ENCODE measurements around the gene PLLP.

PLLP gene

GRCh38 chr16:57253466-57253865 is 31.0 kb downstream of the PLLP start:
- Histone ChIP-seq H3K23ac (ENCODE audit: low read length) (no peak overlapping the region), H3K4ac (ENCODE audit: low read depth, low read length) (no peak overlapping the region), H3K27ac (ENCODE audit: low read depth, low read length) (no peak overlapping the region), H2BK15ac (replicated peaks; ENCODE audit: low read depth) (no peak overlapping the region), H3K27me3 (ENCODE audit: insufficient read depth, low read length, poor library complexity) (no peaks in the 10 kb centered on the region), H3K4me1 (ENCODE audit: control insufficient read depth, low read depth, low read length) (no peaks in the 10 kb centered on the region), H2BK120ac (ENCODE audit: low read depth, low read length) (no peak overlapping the region), H2AK5ac (ENCODE audit: low read length) (no peak overlapping the region), H3K36me3 (ENCODE audit: control insufficient read depth, insufficient read depth, low read length) (no peaks in the 10 kb centered on the region), H3K18ac (ENCODE audit: low read length) (no peak overlapping the region), H3K4me3 (ENCODE audit: low read length) (no peak overlapping the region), H3K4me2 (ENCODE audit: low read length) (no peak overlapping the region), H2BK5ac (ENCODE audit: low read length) (no peak overlapping the region), H4K8ac (ENCODE audit: low read depth, low read length) (no peak overlapping the region), H3K79me2 (ENCODE audit: control insufficient read depth, insufficient read depth, low read length) (no peaks in the 10 kb centered on the region), H3K9ac (ENCODE audit: low read length) (no peak overlapping the region), H4K5ac (ENCODE audit: low read length) (no peak overlapping the region), H3K56ac (ENCODE audit: low read length) (no peak overlapping the region), H3K79me1 (ENCODE audit: low read length) (no peaks in the 10 kb centered on the region)
- DNase-seq: no peak
- no CpG with 5 or more reads among the region's 1 CpG for WGBS (ENCODE audit: extremely low coverage, insufficient coverage, low lambda C conversion rate)

DNA sequence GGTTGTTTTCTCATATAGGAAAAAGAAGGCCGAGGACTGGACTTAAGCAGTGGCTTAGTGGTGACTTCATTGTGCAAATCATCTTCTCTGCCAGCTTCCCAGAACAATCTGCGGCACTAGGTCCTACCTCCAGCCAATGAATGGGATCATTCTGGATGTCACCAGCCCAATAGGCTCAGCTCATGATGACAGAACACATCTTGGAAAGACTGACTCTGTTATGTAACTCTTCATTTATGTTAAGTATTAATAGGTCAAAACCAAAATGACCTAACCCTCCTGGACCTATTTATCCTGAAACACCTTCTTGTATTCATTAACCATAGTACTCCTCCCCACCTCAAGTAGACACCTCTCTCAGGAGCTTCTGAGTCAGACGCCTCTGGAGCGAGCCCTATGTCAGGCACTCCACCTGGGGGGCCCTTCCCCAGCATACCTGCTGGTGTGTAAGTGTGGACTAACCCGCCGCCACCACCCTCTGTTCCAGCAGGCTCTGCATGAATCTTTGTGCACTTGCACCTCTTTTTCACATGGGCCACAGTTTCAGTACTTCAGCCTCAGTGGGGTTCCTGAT is 32.2 kb downstream of the PLLP start:
- H3K23ac ChIP-seq (ENCODE audit: low read length): no peak overlapping the region
- no peaks in the 10 kb centered on the region for H3K79me1 ChIP-seq (ENCODE audit: low read length)
- no peak overlapping the region for H3K9ac ChIP-seq (ENCODE audit: low read length)
- H3K4me2 ChIP-seq (ENCODE audit: low read length): no peak overlapping the region
- H2BK5ac ChIP-seq (ENCODE audit: low read length): no peak overlapping the region
- H3K27ac ChIP-seq (ENCODE audit: low read depth, low read length): no peak overlapping the region
- H2AK5ac ChIP-seq (ENCODE audit: low read length): no peak overlapping the region
- no peak for DNase-seq
- no peaks in the 10 kb centered on the region for H3K79me2 ChIP-seq (ENCODE audit: control insufficient read depth, insufficient read depth, low read length)
- no peak overlapping the region for H3K56ac ChIP-seq (ENCODE audit: low read length)
- H2BK120ac ChIP-seq (ENCODE audit: low read depth, low read length): no peak overlapping the region
- no peak overlapping the region for H3K4me3 ChIP-seq (ENCODE audit: low read length)
- H4K5ac ChIP-seq (ENCODE audit: low read length): no peak overlapping the region
- H3K4ac ChIP-seq (ENCODE audit: low read depth, low read length): no peak overlapping the region
- no peak overlapping the region for H2BK15ac ChIP-seq (replicated peaks; ENCODE audit: low read depth)
- no peak overlapping the region for H3K18ac ChIP-seq (ENCODE audit: low read length)
- H3K4me1 ChIP-seq (ENCODE audit: control insufficient read depth, low read depth, low read length): no peaks in the 10 kb centered on the region
- H4K8ac ChIP-seq (ENCODE audit: low read depth, low read length): no peak overlapping the region
- H3K36me3 ChIP-seq (ENCODE audit: control insufficient read depth, insufficient read depth, low read length): no peaks in the 10 kb centered on the region
- no peaks in the 10 kb centered on the region for H3K27me3 ChIP-seq (ENCODE audit: insufficient read depth, low read length, poor library complexity)
- WGBS (ENCODE audit: extremely low coverage, insufficient coverage, low lambda C conversion rate): no CpG with 5 or more reads among the region's 6 CpGs

DNA sequence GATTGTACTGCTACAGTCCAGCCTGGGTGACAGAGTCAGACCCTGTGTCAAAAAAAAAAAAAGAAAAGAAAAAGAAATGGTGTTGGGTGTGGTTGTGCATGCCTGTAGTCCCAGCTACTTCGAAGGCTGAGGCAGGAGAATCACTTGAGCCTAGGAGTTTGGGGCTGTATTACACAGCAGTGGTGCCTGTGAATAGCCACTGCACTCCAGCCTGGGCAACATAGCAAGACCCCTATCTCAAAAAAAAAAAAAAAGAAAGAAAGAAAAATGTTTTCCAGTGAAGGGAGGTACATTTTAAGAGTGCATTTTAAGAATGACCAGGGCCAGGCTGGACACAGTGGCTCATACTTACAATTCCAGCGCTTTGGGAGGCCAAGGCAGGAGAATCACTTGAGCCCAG is 33.1 kb downstream of the PLLP start:
- Histone ChIP-seq H4K8ac (ENCODE audit: low read depth, low read length) (no peak overlapping the region), H3K56ac (ENCODE audit: low read length) (no peak overlapping the region), H4K5ac (ENCODE audit: low read length) (no peak overlapping the region), H3K4me1 (ENCODE audit: control insufficient read depth, low read depth, low read length) (no peaks in the 10 kb centered on the region), H3K36me3 (ENCODE audit: control insufficient read depth, insufficient read depth, low read length) (no peaks in the 10 kb centered on the region), H3K4ac (ENCODE audit: low read depth, low read length) (no peak overlapping the region), H3K4me2 (ENCODE audit: low read length) (no peak overlapping the region), H3K79me1 (ENCODE audit: low read length) (no peaks in the 10 kb centered on the region), H2BK5ac (ENCODE audit: low read length) (no peak overlapping the region), H3K27ac (ENCODE audit: low read depth, low read length) (no peak overlapping the region), H2BK120ac (ENCODE audit: low read depth, low read length) (no peak overlapping the region), H3K27me3 (ENCODE audit: insufficient read depth, low read length, poor library complexity) (no peaks in the 10 kb centered on the region), H3K4me3 (ENCODE audit: low read length) (no peak overlapping the region), H2BK15ac (replicated peaks; ENCODE audit: low read depth) (no peak overlapping the region), H3K18ac (ENCODE audit: low read length) (no peak overlapping the region), H3K79me2 (ENCODE audit: control insufficient read depth, insufficient read depth, low read length) (no peaks in the 10 kb centered on the region), H3K9ac (ENCODE audit: low read length) (no peak overlapping the region), H2AK5ac (ENCODE audit: low read length) (no peak overlapping the region), H3K23ac (ENCODE audit: low read length) (no peak overlapping the region)
- no CpG with 5 or more reads among the region's 2 CpGs for WGBS (ENCODE audit: extremely low coverage, insufficient coverage, low lambda C conversion rate)
- no peak for DNase-seq

DNA sequence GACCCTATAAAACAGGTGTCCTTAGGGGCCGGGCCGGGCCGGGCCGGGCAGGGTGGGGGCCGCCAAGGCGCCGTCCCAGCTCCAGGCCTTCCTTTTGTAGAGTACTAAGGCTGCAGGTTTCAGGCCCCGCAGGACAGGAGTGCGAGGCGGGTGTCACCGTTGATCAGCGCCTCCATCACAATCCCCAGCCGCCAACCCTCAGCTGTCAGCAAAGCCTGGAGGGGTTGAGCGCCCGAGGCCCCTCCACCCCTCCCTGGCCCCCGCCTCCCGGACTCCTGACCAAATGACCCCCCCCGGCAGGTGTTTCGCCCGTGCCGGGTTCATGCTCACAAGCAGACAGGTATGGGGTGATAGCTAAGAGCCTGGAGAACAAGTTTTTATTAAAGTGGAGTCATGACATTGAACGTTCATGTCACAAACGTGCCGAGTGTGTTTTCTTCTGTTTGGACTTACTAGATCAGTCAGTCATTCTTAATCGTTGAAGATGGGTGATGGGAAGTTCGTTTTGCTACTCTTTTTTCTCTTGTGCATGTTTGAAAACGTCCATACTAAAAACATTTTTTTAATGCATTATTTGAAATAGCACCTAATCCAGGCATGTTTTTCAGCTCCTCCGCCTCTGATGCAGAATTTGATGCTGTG is 38.9 kb downstream of the PLLP start:
- no peak overlapping the region for H2AK5ac ChIP-seq (ENCODE audit: low read length)
- no peaks in the 10 kb centered on the region for H3K79me2 ChIP-seq (ENCODE audit: control insufficient read depth, insufficient read depth, low read length)
- no peaks in the 10 kb centered on the region for H3K79me1 ChIP-seq (ENCODE audit: low read length)
- no peaks in the 10 kb centered on the region for H3K27me3 ChIP-seq (ENCODE audit: insufficient read depth, low read length, poor library complexity)
- no peak for DNase-seq
- H3K18ac ChIP-seq (ENCODE audit: low read length): peak overlapping the region; percentile 82
- H3K23ac ChIP-seq (ENCODE audit: low read length): no peak overlapping the region
- no peak overlapping the region for H4K5ac ChIP-seq (ENCODE audit: low read length)
- peak overlapping the region; percentile 92 for H3K4ac ChIP-seq (ENCODE audit: low read depth, low read length)
- peaks cover 2% of the 10 kb centered on the region for H3K4me1 ChIP-seq (ENCODE audit: control insufficient read depth, low read depth, low read length)
- H3K27ac ChIP-seq (ENCODE audit: low read depth, low read length): peak overlapping the region; percentile 69
- H2BK15ac ChIP-seq (replicated peaks; ENCODE audit: low read depth): no peak overlapping the region
- H3K9ac ChIP-seq (ENCODE audit: low read length): peak overlapping the region; percentile 79
- no peak overlapping the region for H2BK5ac ChIP-seq (ENCODE audit: low read length)
- WGBS (ENCODE audit: extremely low coverage, insufficient coverage, low lambda C conversion rate): no CpG with 5 or more reads among the region's 28 CpGs
- H3K4me3 ChIP-seq (ENCODE audit: low read length): peak overlapping the region; percentile 63
- peak overlapping the region; percentile 87 for H3K56ac ChIP-seq (ENCODE audit: low read length)
- H2BK120ac ChIP-seq (ENCODE audit: low read depth, low read length): no peak overlapping the region
- H4K8ac ChIP-seq (ENCODE audit: low read depth, low read length): no peak overlapping the region
- H3K4me2 ChIP-seq (ENCODE audit: low read length): peak overlapping the region; percentile 56
- no peaks in the 10 kb centered on the region for H3K36me3 ChIP-seq (ENCODE audit: control insufficient read depth, insufficient read depth, low read length)

GRCh38 chr16:57244767-57245471 is 39.6 kb downstream of the PLLP start, which contains the start of gene ARL2BP:
Gene ARL2BP (plus strand): TSS chr16:57245259. CDS start chr16:57245368, 109 bp downstream.
- no peak within 1 kb of the TSS for H2BK5ac ChIP-seq (ENCODE audit: low read length)
- H2AK5ac ChIP-seq (ENCODE audit: low read length): no peak within 1 kb of the TSS
- H3K4ac ChIP-seq (ENCODE audit: low read depth, low read length): peak within 1 kb of the TSS; percentile 92
- H3K36me3 ChIP-seq (ENCODE audit: control insufficient read depth, insufficient read depth, low read length): no peaks in the 10 kb centered on the region
- no peaks in the 10 kb centered on the region for H3K79me1 ChIP-seq (ENCODE audit: low read length)
- no CpG with 5 or more reads among the region's 77 CpGs for WGBS (ENCODE audit: extremely low coverage, insufficient coverage, low lambda C conversion rate)
- no peak within 1 kb of the TSS for H4K5ac ChIP-seq (ENCODE audit: low read length)
- H3K27me3 ChIP-seq (ENCODE audit: insufficient read depth, low read length, poor library complexity): no peaks in the 10 kb centered on the region
- no peak within 1 kb of the TSS for H2BK15ac ChIP-seq (replicated peaks; ENCODE audit: low read depth)
- no peak within 1 kb of the TSS for H3K23ac ChIP-seq (ENCODE audit: low read length)
- peak within 1 kb of the TSS; percentile 69 for H3K27ac ChIP-seq (ENCODE audit: low read depth, low read length)
- peak within 1 kb of the TSS; percentile 99 for H3K4me2 ChIP-seq (ENCODE audit: low read length)
- H2BK120ac ChIP-seq (ENCODE audit: low read depth, low read length): no peak within 1 kb of the TSS
- H3K18ac ChIP-seq (ENCODE audit: low read length): peak within 1 kb of the TSS; percentile 82
- peak within 1 kb of the TSS; percentile 79 for H3K9ac ChIP-seq (ENCODE audit: low read length)
- peak; percentile 99 for DNase-seq
- peak within 1 kb of the TSS; percentile 63 for H3K4me3 ChIP-seq (ENCODE audit: low read length)
- no peak within 1 kb of the TSS for H4K8ac ChIP-seq (ENCODE audit: low read depth, low read length)
- peaks cover 2% of the 10 kb centered on the region for H3K4me1 ChIP-seq (ENCODE audit: control insufficient read depth, low read depth, low read length)
- peak within 1 kb of the TSS; percentile 87 for H3K56ac ChIP-seq (ENCODE audit: low read length)
- H3K79me2 ChIP-seq (ENCODE audit: control insufficient read depth, insufficient read depth, low read length): no peaks in the 10 kb centered on the region

All from mesendoderm (in vitro differentiated cells).